Activated CD8-positive, alpha-beta memory T cell treated with anti-CD3 and anti-CD28 coated beads for 36 hours (primary cell): Measurements from ENCODE around the gene CPNE2. TPM values are rescaled to one million over a fixed set of nuclear protein-coding genes. Genes with fewer than 3 reads are reported as not detected.

ENCODE experiments used
- CTCF ChIA-PET: fragments of 350-600 bp; sonication (Branson Sonifier 250); formaldehyde crosslinking; loops from one replicate; lab custom pipeline; 2021; ENCODE audit warnings: antibody characterized with exemption; lab: Charles Lee
- POLR2A ChIA-PET: fragments of 350-600 bp; sonication (Branson Sonifier 250); formaldehyde crosslinking; loops from one replicate; lab custom pipeline; 2021; ENCODE audit warnings: antibody characterized with exemption; lab: Charles Lee
- total RNA-seq, 2 experiments: library from RNA; stranded (reverse); gene quantifications; one replicate each; pipeline ENCODE4 v1.2.3, GENCODE V29; 2021

Gene CPNE2
- total RNA-seq, 2 experiments from 2014 or later = 4.8 to 7.1 TPM

DNA sequence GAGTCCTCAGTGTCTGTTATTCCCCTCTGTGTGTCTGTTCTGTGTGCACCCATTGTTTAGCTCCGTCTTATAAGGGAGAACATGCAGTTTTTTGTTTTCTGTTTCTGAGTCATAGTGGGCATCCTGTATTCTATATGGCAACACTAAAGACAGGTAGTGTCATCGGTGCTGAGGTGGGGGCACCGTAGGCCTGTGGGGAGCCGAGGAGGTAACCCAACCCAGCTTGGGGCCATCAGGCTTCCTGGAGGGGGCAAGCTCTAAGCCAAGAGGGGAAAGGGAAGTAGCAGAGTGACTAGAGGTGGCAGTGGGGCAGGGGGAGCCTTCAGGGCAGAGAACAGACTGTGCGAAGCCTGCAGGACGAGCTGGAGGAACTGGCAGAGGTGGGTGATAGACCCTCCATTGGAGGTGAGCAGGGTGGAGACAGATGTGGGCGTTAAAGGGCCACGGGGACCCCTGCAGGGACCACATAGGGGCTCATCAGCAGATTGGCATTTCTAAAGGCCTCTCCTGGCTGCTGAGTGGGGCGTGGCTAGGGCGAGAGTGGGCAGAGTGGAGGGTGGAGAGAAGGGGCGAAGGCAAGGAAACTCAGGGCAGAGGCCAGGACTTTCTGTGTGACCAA is 36.5 kb downstream of the CPNE2 start:
- POLR2A ChIA-PET = interaction anchor here (0.6 kb wide), 1 partner anchor 319 kb away, joined by 3 read pairs; no protein-coding TSS in a partner anchor

DNA sequence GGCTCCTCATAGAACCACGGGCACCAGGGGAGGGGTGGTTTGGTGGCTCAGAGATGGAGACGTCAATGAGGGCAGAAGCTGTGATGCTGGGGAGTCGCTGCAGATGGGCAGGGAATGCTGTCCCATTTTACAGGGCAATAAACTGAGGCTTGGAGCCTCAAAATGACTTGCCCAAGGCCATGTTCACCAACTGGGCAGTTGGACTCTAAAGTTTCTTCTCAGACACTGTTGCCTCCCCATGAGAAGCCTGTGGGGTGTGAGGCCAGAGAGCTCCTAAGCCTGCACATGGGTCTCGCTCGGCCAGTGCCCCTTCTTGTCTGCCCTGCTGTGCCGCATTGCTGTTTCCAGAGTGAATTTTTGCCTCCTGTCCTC is 38.6 kb downstream of the CPNE2 start:
- ChIA-PET POLR2A (interaction anchor here (0.5 kb wide), 1 partner anchor 129 kb away, joined by 3 read pairs; no protein-coding TSS in a partner anchor), CTCF (no interaction called here)

More for the DNA sequence above, 36.5 kb downstream of the CPNE2 start:
- CTCF ChIA-PET = interaction anchor here (0.8 to 2.6 kb wide), 3 partner anchors 8 to 45 kb away, joined by 4 to 13 read pairs (median 4); partner anchors contain the start of gene CPNE2

DNA sequence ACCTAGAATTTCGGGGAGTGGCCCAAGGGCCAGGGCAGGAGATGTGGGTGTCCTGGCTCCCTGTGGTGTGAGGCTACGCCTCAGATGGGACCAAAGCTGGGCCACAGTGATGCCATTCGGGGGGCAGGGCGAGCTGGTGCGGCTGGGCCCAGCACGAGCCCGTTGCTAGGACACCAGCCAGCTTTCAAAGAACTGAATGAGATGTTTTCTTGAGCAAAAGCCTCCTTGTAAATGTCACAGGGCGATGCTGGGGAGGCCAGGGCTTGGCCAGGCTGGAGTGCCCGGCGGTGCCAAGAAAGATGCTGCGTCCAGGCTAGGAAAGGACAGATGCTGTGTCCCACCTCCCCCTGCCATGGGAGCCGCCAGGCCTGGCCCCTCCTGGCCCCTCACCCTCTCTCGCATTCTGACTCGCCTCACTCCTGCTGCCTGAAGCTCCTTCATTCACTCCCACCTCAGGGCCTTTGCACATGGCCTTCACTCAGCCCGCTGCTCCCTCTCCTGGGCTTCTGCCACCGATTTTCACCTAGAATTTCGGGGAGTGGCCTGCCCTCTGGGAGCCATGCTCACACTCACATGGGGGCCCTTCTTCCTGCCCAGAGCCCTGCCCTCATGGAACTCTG is 39.1 kb downstream of the CPNE2 start:
- ChIA-PET CTCF (no interaction called here), POLR2A (no interaction called here)

DNA sequence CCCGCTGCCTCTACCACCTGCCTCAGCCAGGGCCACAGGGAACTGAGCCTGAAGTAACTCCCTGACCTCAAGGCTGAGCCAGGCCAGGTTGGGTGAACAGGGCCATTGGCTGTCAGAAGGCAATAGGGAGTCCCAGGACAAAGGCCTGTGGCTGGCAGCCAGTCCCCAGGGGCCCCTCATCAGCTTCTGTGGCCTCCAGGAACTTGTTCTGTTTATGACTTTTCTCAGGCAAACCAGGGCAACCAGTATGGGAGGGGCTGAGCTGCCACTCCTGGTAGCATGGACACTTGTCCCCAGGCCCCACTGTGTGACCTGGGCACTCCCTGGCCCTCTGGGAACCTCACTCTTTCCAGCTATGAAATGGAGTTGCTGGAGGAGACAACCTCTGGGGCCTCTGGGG is 40.1 kb downstream of the CPNE2 start:
- ChIA-PET POLR2A (no interaction called here), CTCF (no interaction called here)

DNA sequence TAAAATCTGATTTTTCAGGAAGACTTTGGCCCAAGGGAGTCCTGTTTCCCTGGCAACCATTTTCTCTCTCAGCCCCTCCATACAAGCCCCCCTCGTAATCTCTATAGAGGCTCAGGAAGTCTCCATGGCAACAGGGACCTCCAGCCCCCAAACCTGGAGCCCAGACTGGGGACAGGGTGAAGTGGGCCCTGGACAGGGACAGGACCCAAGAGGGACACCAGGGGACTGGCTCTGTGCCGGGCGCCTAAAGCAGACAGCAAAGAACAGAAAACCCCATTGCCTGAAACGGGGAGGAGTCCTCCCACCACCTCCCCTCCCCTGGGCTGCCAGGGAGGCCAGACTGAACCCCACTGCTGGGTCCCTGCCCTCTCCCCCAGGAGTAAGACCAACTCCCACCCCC is 40.6 kb downstream of the CPNE2 start:
- CTCF ChIA-PET = no interaction called here
- POLR2A ChIA-PET = no interaction called here

DNA sequence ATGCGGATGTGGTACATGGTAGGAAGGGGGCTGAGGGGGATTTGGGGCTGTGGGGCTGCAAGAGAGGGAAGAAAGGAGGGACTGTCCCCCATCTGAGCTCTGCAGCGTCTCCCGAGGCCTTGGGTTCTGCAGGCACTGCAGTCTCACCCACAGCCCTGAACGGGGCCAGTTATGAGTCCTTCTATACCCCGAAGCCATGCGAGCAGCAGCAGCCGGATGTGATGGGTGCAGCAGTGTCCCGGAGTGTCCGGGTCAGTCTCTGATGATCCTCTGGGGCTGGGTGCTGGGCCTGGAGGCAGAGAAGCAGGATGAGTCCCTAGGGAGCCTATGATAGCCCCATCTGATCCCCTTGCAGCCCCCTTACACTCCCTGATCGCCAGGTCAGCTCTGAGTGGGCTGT is 41.5 kb downstream of the CPNE2 start:
- CTCF ChIA-PET = no interaction called here
- POLR2A ChIA-PET = interaction anchor here (0.6 to 1.0 kb wide), 2 partner anchors 41 to 52 kb away, joined by 3 to 4 read pairs; partner anchors contain the start of gene PSME3IP1

DNA sequence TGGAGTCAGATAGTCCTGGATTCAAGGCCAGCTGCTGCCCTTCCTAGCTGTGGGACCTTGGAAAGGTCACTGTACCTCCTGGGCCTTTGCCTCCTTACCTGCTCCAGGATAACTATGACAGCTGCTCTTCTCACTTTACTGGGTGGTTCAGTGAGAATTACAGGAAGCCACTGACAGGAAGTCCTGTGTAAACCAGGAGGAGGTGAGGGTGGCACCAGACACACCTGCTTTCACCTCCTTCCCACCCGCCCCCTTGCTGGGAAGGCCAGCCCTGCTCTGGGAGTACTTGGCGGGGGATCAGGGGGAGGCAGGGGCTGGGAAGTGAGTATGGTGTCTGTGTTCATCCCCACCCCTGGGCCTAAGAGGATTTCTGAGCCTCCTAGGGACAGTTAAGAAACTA is 42.6 kb downstream of the CPNE2 start:
- ChIA-PET CTCF (no interaction called here), POLR2A (no interaction called here)

DNA sequence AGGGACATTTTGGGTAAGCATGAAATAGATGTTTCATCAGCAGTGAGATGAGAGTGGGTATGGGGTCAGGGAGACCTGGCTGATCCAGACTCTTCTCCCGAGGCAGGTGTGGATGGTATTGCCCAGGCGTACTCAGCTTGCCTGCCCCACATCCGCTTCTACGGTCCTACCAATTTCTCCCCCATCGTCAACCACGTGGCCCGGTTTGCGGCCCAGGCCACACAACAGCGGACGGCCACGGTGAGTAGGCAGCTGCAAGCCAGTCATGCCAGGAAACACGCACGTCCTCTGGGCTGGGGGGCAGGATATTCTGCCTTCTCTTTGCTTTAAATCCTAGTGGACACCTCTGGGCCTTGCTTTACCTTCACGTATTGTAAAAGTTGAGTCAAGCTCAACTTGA is 44.7 kb downstream of the CPNE2 start:
- POLR2A ChIA-PET = no interaction called here
- CTCF ChIA-PET = interaction anchor here (0.7 to 1.5 kb wide), 2 partner anchors 8 to 68 kb away, joined by 3 to 4 read pairs; no protein-coding TSS in a partner anchor

DNA sequence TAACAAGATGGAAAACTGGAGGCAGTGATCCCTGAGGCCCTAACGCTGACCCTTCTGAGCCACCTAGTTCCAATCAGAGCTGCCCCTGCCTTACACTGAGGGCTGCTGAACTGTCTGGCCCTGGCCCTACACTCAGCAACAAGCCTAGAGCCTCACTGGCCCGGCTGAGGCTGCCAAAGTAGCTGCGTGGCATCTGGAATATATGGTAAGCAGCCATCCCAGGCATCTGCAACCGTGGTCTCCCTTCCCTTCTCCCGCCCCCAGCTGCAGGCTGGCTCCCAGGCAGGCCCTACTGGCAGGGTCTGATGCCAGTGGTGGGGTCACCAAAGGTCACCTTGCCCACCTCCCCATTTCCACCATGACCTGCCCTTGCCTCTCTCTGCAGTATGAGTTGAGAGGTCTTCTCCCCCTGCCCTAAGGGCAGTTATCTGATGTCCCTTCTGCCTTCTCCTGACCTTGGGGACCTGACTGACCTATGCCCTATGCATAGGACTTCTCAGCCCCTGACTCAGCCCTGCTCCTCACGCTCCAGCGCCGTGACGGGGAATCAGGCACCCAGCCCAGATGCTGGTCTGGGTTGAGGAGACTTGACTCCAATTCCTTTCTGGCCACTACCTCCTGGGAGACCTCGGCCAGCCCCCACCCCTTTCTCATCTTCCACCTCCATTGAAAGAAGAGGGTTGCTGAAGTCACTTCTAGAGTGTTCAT is 45.3 kb downstream of the CPNE2 start:
- ChIA-PET POLR2A (no interaction called here), CTCF (interaction anchor here (0.7 to 1.5 kb wide), 2 partner anchors 9 to 68 kb away, joined by 3 to 4 read pairs; no protein-coding TSS in a partner anchor)

DNA sequence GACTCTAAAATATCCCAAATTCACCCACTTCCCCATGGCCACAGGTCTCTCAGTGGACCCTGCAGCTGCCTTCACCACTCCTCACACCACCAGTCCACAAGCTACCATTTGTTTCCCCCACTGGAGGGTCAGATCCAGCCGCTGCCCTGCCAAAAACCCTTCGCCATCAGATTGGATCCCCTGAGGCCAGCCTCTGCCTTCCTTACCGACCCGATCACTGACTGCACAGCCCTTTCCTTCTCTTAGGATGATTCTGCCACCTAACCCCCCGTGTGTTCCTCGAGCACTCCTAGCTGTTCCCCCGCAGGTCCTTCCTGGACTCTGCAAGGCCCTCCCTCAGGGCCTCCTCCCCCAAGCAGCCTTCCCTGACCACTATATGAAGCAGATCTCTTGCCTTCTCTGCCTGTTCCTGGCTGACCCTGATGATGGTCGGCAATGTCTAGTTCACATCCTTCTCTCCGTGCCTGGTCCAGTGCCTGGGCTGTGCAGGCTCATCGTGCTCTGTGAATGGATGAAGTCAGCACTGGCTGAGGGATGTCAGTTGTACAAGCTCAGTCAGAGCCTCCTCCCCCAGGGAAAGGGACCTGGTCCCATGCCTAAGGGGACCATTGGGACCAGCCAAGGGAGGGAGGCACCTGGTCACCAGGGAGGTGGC is 46.0 kb downstream of the CPNE2 start:
- POLR2A ChIA-PET = no interaction called here
- CTCF ChIA-PET = no interaction called here

DNA sequence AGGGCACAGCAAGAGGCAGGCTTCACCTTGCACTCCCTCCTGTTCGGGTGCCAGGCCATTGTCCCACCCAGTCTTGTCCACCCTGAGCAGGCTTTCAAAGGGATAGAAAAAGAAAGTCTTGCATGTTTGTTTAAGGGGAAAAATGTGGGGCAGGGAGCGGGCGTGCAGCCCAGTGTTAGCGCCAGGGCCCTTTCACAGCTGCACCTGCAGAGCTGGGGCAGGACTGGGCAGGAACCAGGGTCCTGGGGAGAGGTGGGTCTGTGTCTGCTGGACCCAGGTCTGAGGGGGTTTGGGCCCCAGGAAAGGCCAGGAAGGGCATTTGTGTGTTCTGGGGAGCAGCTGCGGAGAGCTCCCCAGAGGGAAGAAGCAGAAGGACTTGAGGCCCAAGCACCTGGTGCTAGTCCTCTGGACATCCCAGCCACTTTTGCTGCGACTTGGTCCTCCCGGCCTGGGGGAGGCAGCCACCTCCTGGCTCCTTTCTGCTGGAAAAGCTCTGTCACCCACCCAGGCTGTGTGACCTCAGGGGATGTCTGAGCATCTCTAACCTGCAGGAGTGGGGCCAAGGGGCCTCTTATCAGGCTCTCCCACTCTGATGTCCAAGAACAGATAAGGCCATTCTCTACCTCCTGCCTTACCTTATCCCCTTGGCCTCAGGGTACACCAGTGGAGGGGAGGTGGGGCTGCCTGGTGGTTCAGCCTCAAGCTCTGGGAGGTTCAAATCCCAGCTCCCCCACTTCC is 48.7 kb downstream of the CPNE2 start:
- ChIA-PET CTCF (interaction anchor here (1.5 to 2.0 kb wide), 2 partner anchors 15 to 56 kb away, joined by 4 read pairs; no protein-coding TSS in a partner anchor), POLR2A (interaction anchor here (0.7 kb wide), 1 partner anchor 48 kb away, joined by 5 read pairs; no protein-coding TSS in a partner anchor)

DNA sequence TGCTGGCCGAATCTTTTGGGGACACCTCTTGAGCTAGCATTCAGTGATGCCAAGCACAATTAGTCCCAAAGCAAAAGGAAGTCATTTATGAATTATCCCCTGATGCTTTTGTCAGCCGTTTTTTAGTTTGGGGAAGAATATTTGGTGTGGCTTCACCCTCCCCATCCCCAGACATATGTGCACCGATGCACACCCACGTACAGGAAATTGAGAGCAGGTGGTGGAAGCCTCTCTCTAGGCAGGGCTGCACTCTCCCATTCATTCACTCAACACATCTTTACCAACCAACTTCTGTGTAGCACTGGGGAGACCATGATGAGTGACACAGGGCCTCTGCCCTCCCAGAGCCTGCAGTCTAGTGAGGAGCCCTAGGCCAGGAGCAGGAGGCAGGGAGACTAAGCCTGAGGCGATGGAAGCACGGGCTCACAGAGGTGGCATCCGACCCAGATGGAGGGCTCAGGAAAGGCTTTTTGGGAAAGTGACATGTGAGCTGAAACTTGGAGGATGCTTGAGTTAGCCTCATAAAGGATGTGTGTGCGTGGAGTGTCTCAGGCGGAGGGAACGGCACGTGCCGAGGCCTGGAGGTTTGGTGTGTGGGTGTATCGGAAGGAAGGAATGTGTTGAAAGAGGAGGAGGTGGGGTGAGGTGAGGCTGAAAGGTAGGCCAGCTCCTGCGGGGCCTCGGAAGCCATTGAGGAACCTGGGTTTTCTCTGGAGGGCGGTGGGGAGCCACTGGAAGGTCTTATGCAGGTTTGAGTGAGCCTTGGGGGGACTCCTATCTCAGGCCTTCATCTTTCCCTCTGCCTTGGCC is 49.6 kb downstream of the CPNE2 start:
- ChIA-PET CTCF (interaction anchor here (0.9 to 2.4 kb wide), 4 partner anchors 10 to 57 kb away, joined by 4 to 8 read pairs (median 4); partner anchors contain the start of gene CPNE2), POLR2A (no interaction called here)

DNA sequence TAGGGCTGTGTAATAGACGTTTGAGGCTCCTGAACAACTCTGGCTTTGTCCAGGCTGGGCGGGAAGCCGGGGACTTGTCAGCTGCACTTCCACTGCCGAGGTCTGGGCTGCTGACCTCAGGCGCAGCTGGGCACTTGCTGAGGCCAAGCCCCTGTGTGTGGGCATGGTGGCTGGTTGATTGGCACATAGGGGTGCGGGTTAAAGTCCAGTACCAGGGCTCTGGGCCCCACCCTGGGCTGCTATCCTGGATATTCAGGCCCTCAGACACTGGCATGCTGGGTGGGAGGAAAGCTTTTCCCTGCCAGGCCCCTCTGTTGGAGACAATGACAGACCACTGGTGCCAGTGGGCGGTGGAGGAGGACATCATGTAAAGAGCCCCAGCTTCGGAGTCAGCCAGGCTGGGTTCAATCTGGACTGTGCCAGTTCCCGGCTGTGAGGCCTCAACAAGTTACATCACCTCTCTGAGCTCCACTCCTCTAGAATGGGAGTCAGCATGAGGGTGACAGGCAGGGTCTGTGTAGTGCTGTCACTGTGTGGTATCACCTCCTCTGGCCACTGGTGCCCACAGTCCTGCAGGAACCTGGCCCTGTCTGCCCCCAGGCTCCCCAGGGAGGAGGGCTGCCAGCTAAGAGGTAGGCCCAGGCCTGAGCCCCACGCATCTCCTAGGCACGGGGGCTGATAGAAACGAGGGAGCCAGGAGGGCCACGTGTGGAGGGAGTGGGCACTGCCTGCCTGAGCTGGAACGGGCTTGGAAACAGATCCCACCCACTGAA is 51.0 kb downstream of the CPNE2 start:
- POLR2A ChIA-PET = no interaction called here
- CTCF ChIA-PET = interaction anchor here (2.0 to 2.4 kb wide), 2 partner anchors 9 to 59 kb away, joined by 4 to 8 read pairs; no protein-coding TSS in a partner anchor

DNA sequence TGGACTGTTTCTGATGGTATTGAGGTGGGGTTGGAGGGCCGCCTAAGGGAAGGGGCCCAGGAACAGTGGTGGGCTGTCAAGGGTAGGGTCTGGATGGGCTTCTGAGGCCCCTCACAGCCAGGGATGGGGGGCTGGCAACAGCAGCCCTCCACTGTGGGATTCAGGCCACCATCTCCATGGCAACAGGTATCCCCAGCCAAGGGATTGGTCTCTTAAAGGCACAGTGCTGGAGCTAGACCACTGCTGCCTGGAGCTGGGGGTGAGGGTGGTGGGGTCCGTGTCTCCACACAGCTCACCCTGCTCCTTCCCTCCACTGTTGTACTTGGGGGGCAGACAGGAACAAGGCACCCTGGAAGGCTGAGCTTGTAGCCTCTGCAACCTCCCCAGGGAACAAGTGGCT is 51.6 kb downstream of the CPNE2 start:
- POLR2A ChIA-PET = interaction anchor here (0.5 kb wide), 1 partner anchor 24 kb away, joined by 3 read pairs; no protein-coding TSS in a partner anchor
- CTCF ChIA-PET = interaction anchor here (2.4 kb wide), 1 partner anchor 8 kb away, joined by 8 read pairs; no protein-coding TSS in a partner anchor

DNA sequence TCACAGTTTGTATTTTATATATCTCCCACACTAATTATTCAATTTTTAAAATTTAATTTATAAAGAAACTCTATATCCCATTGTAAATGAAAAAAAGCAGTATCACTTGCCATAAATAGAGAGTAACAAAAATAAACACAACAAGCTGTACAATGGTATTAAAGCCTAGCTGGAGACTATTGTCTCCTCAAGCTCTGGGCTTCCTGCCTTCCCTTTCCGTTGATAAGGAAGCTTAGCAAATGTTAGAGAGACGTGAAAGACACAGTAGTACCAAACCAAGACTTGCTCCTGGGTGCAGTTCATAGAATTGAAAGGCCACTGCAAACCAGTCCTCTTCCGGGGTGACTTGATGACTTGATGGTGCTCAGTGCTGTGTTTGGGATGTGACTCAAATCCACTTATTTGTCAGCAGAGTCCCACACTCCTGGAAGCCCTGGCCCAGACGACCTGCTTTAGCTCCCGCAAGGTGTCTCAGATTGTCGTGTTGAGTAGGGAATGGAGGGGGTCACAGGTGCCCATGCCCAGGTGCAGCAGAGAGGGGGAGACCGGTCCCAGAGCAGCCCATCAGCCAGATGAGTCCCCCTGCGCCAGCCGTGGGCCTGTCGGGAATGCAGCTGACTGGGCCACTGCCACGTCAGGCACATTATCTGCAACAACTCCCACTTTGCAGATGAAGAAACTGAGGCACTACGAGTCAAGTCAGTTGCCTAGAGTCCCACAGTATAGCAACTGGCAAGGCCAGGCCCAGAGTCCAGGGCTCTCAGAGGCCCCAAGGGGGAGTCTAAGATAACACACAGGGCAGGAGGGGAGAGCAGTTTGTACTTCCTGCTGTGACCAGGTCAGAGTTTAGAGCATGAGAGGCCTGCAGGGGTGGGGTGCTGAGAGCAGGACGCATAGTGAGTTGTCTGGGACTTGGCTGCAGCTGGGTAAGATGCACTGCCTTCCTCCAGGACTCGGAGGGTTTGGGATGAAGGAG is 53.0 kb downstream of the CPNE2 start:
- CTCF ChIA-PET = no interaction called here
- POLR2A ChIA-PET = interaction anchor here (0.6 kb wide), 1 partner anchor 100 kb away, joined by 4 read pairs; the partner anchor contains the start of gene ARL2BP
